GM19463 (cell line): Measurements from ENCODE around the gene DNASE1L2.
"Not testable (repeated sequence)": the region's sequence is repeated elsewhere in the genome, so short reads cannot be mapped to it uniquely, and the experiment has no call there.

Experiments
- ATAC-seq: cut with Tn5 transposase; IDR thresholded peaks from one replicate; pipeline ENCODE4 v1.9.1; 2021; ENCODE audit warnings: mild to moderate bottlenecking, moderate library complexity; ENCODE audit not compliant: unreplicated experiment

The DNASE1L2 gene

DNA sequence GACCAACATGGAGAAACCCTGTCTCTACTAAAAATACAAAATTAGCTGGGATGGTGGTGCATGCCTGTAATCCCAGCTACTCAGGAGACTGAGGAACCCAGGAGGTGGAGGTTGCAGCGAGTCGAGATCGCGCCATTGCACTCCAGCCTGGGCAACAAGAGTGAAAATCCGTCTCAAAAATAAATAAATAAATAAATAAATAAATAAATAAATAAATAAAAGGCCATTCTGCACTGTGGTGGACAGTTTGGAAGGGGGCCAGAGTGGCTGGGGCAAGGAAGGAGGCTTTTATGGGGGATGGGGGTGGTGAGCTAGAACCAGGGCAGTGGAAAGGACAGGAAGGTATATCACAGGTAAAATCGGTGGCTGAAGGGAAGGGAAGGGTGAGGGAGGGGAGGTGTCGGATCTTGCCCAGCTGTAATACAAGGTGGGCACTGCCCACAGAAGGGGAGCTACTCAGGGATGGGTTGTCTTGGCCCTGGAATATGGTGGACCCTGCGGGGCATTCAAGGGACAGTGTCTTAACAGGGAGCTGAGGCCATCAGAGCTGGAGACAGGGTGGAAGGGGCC lies 33.0 kb upstream of the DNASE1L2 start:
- not testable (repeated sequence) for ATAC-seq

- no peak for ATAC-seq
Observed at GRCh38 chr16:2204416-2205103, 31.7 kb upstream of the DNASE1L2 start.

GRCh38 chr16:2205104-2205966 lies 30.9 kb upstream of the DNASE1L2 start, which contains the start of gene MLST8:
Gene MLST8 (plus strand): TSS chr16:2205454. CDS start chr16:2206086, 632 bp downstream.
- peak; percentile 77 for ATAC-seq

DNA sequence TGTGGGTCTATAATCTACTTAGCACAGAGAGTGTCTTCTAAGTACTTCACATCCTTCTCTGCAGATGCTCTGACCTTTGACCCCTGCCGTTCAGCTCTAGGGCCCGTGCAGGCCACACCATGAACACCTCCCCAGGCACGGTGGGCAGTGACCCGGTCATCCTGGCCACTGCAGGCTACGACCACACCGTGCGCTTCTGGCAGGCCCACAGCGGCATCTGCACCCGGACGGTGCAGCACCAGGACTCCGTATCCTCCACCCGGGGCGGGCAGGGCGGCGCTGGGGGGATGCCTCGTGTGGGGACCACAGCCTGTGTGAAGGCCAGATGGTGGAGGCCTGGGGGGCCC lies 30.3 kb upstream of the DNASE1L2 start:
- ATAC-seq: no peak

- no peak for ATAC-seq
Observed at GRCh38 chr16:2206420-2206779, 29.8 kb upstream of the DNASE1L2 start.

DNA sequence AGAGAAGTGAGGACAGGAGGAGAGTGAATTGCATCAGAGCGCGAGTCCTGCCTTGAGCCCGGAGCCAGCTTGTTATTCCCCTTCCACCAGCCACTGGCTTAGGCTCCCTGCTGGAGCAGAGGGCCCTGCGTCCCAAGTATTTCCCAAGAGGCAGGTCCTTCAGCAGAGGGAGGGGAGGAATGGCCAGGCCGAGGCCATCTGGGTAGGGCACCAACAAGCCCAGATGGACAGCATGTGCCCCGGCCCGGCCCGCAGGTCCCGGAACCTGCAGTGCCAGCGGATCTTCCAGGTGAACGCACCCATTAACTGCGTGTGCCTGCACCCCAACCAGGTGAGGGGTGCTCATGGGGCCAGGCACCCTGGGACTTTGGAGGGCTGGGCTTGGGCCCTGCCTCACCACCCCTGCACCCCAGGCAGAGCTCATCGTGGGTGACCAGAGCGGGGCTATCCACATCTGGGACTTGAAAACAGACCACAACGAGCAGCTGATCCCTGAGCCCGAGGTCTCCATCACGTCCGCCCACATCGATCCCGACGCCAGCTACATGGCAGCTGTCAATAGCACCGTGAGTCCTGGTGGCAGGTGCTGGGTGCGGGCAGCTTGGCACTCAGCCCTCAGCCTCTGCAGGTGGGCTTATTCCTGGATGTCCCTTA lies 29.3 kb upstream of the DNASE1L2 start:
- no peak for ATAC-seq

DNA sequence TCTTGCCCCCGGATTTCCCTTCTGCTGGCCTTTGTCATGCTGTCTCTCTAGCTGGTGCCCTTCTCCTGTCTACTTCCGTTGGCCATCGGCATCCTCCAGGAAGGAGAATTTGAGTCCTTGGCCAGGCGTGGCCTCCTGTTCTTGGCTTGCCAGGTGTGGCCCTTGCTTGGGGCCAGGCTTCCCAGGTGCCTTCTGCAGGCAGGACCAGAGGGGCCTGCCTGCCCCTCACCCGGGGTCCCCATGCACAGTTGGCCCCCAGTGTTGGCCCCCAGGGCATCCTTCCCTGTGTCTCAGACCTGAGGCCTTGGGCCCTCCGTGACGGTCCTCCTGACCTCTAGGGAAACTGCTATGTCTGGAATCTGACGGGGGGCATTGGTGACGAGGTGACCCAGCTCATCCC lies 28.4 kb upstream of the DNASE1L2 start:
- no peak for ATAC-seq

DNA sequence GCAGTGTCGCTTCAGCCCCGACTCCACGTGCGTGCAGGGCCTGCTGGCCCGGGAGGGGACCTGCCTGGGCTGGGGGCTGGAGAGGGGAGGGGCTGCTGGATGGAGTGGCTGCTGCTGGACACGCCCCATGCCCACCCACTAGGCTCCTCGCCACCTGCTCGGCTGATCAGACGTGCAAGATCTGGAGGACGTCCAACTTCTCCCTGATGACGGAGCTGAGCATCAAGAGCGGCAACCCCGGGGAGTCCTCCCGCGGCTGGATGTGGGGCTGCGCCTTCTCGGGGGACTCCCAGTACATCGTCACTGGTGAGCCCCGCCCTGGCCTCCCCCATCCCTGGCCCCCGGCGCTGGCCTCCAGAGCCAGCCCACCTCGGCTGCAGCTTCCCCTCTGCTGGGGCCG lies 27.9 kb upstream of the DNASE1L2 start:
- ATAC-seq: no peak

DNA sequence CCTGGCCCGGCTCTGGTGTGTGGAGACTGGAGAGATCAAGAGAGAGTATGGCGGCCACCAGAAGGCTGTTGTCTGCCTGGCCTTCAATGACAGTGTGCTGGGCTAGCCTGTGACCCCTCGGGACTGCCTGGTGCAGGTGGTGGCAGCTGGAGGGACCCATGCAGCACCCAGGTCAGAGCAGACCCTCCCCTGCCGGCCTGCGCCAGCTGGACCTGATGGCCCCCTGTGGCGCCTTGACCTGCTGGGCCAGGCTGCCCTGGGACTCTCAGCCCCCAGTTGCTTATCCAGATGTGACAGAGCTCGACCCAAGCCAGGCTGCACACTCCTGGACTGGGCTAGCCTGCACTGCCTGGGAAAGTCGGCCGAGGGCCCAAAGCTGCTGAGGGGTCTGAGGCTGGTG lies 27.5 kb upstream of the DNASE1L2 start:
- ATAC-seq: no peak

DNA sequence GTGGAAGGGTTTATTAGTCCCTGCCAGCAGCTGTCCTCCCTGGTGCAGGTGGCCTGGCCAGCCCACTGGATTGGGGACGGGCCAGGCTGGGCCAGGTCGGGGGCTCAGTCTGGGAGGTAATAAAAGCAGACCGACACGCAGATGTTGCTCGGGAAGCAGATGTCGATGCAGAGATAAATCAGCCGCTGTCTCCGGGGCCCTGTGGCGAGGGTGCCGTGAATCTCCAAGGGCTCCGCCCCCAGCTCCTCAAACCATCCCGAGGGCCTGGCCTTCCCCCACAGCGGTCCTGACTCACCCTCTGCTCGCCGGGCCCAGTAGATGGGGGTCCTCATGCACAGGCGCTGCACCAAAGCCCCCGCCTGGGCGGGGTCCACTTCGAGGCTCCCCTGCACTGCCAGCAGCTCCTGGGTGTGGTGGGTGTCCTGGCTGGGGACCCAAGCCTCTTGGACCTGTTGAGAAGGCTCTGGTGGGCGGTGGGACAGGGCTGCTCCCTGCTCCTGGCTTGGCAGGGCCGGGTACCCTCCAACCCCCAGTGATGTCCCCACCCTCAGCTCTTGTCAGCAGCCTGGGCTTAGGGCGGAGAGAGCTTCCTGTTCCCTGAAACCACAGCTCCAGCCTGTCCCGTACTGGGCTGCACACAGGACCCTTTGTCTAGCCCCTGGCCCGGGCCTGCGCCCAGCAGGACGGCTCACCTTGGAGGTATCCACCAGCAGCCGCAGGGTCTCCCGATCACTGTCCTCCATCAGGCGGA lies 26.8 kb upstream of the DNASE1L2 start:
- no peak for ATAC-seq

GRCh38 chr16:2210009-2210332 lies 26.3 kb upstream of the DNASE1L2 start:
- no peak for ATAC-seq

DNA sequence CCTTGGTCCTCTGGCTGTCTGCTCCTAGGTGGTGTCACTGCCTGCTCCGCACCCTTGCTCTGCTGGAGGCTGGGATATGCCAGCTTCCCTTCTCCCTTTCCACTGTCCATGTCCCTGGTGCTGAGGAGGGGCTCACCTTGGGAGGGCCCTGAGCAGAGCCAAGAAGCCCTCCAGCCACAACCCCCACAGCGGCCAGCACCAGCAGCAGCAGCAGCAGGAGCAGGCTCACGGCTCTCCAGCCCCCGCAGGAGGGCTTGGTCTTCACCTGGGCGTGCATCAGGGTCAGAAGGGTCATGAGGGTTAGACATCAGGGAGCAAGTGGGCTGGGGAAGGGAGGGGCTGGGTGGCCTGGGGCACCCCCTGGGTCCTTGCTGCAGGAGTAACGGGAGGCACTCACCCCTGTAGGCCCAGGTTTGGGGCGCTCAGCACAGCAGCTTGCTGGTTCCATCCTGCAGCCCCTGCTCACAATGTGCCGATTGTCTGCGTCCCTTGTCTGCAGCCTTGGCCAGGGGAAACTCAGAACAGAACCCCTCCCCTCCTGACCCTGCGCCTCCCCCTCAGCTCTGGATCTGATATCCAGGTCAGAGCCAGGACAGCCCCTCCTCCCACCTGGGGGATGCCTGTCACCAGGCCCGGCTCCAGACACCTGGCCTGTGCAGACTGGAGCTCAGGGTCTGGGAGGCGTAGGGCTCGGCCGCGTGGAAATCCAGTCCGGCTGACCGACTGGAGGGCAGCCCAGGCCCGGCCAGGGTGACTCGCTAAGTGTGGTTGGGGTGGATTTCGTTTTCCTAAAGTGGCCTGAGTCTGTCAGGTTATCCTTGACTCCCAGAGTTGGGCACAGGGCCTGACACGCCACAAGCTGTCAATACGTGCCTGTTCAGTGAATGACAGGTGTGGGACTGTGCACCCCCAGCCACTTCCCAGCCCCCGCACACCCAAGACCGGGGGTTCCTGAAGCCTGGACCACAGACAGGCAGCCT lies 25.6 kb upstream of the DNASE1L2 start, which contains the start of gene BRICD5:
TSS of gene BRICD5 (minus strand) at position 478 of the 980 bp plus-strand sequence. CDS start at position 448, 30 bp downstream.
- no peak for ATAC-seq

GRCh38 chr16:2211923-2212347 lies 24.3 kb upstream of the DNASE1L2 start:
- no peak for ATAC-seq

GRCh38 chr16:2212362-2213324 lies 23.6 kb upstream of the DNASE1L2 start:
- ATAC-seq: no peak

DNA sequence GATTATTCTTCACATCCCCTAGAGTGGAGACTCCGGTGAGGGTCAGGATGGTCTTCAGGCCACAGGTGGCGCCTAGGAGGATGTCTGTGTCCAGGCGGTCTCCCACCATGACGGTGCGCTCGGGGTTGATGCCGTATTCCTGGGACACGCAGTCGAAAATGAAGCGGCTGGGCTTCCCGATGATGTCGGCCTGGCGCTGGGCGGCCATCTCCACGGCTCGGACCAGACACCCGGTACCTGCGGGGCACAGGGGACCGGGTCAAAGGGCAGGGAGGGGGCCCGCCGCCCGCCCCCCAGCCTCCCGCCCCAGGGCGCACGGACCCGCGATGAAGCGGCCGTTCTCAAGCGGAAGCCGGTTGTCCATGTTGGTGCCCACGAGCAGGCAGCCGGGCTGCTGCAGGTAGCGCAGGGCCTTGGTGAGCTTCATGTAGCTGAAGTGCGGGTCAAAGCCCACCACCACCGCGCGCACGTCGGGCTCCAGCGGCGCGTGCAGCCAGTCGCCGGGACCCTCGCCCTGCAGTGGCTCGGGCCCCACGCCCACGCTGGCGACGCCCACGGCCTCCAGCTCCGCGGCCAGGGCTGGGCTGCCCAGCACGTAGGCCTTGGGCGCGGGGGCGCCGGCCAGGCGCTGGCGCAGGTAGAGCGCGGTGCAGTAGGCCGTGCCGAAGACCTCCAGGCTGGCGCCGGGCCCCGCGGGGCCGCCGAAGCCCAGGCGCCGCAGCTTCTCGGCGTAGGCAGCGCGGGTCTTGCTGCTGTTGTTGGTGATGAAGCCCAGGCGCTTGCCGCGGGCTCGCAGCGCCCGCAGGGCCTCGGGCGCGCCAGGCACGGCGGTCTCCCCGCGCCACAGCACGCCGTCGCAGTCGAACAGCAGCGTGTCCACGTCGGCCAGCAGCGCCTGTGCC lies 22.2 kb upstream of the DNASE1L2 start:
- ATAC-seq: peak; percentile 6

GRCh38 chr16:2214719-2214968 lies 21.6 kb upstream of the DNASE1L2 start, which contains the start of gene PGP:
Gene PGP (minus strand): TSS chr16:2214840. CDS start chr16:2214777, 63 bp downstream.
- peak; percentile 89 for ATAC-seq

GRCh38 chr16:2216330-2216729 lies 19.9 kb upstream of the DNASE1L2 start:
- ATAC-seq: no peak
